Activated naive CD8-positive, alpha-beta T cell treated with anti-CD3 and anti-CD28 coated beads for 36 hours (primary cell): ENCODE data around the gene LYPLAL1. TPM values are rescaled to one million over a fixed set of nuclear protein-coding genes. Genes with fewer than 3 reads are reported as not detected.

ENCODE experiments used
- DNase-seq: peaks from one replicate; pipeline ENCODE4 v3.0.0; 2021
- H3K27ac Mint-ChIP-seq: one replicate; pipeline ENCODE4 v1.8.0; 2022; ENCODE audit warnings: mild to moderate bottlenecking, moderate library complexity, mixed read lengths
- H3K27me3 Mint-ChIP-seq: one replicate; pipeline ENCODE4 v1.8.0; 2022; ENCODE audit warnings: mild to moderate bottlenecking, mixed read lengths
- H3K36me3 Mint-ChIP-seq: one replicate; pipeline ENCODE4 v1.8.0; 2021; ENCODE audit warnings: mild to moderate bottlenecking, mixed read lengths
- H3K4me1 Mint-ChIP-seq: one replicate; pipeline ENCODE4 v1.8.0; 2021; ENCODE audit warnings: mixed read lengths
- H3K4me3 Mint-ChIP-seq: one replicate; pipeline ENCODE4 v1.8.0; 2022; ENCODE audit warnings: mild to moderate bottlenecking, moderate library complexity, mixed read lengths
- H3K9me3 Mint-ChIP-seq: one replicate; pipeline ENCODE4 v1.8.0; 2022; ENCODE audit warnings: mixed read lengths
- total RNA-seq, 2 experiments: library from RNA; stranded (reverse); gene quantifications; one replicate each; pipeline ENCODE4 v1.2.3, GENCODE V29; 2021

The LYPLAL1 gene
- total RNA-seq, 2 experiments from 2014 or later = 25.8 to 26.5 TPM

GRCh38 chr1:219151467-219151866 lies 22.2 kb upstream of the LYPLAL1 start:
- Mint-ChIP-seq H3K4me3 (no peak overlapping the region), H3K9me3 (no peaks in the 10 kb centered on the region), H3K27ac (no peak overlapping the region), H3K36me3 (no peaks in the 10 kb centered on the region), H3K4me1 (no peaks in the 10 kb centered on the region), H3K27me3 (peaks cover 3% of the 10 kb centered on the region)
- DNase-seq = no peak

GRCh38 chr1:219152751-219153150 lies 20.9 kb upstream of the LYPLAL1 start:
- no peak for DNase-seq
- Mint-ChIP-seq H3K27me3 (peaks cover 3% of the 10 kb centered on the region), H3K4me3 (no peak overlapping the region), H3K36me3 (no peaks in the 10 kb centered on the region), H3K9me3 (no peaks in the 10 kb centered on the region), H3K27ac (no peak overlapping the region), H3K4me1 (no peaks in the 10 kb centered on the region)

GRCh38 chr1:219153723-219154122 lies 20.0 kb upstream of the LYPLAL1 start:
- H3K4me1 Mint-ChIP-seq = no peaks in the 10 kb centered on the region
- H3K27me3 Mint-ChIP-seq = peaks cover 3% of the 10 kb centered on the region
- no peaks in the 10 kb centered on the region for H3K9me3 Mint-ChIP-seq
- H3K27ac Mint-ChIP-seq = no peak overlapping the region
- H3K4me3 Mint-ChIP-seq = no peak overlapping the region
- H3K36me3 Mint-ChIP-seq = no peaks in the 10 kb centered on the region
- no peak for DNase-seq

- no peak for DNase-seq
- no peaks in the 10 kb centered on the region for H3K9me3 Mint-ChIP-seq
- no peak overlapping the region for H3K27ac Mint-ChIP-seq
- no peaks in the 10 kb centered on the region for H3K4me1 Mint-ChIP-seq
- no peaks in the 10 kb centered on the region for H3K36me3 Mint-ChIP-seq
- H3K27me3 Mint-ChIP-seq = peaks cover 3% of the 10 kb centered on the region
- H3K4me3 Mint-ChIP-seq = no peak overlapping the region
These were observed 18.5 kb upstream of the LYPLAL1 start for GRCh38 chr1:219155135-219155534.

GRCh38 chr1:219159946-219160645 lies 13.6 kb upstream of the LYPLAL1 start:
- Mint-ChIP-seq H3K36me3 (no peaks in the 10 kb centered on the region), H3K4me3 (no peak overlapping the region), H3K4me1 (no peaks in the 10 kb centered on the region), H3K9me3 (no peaks in the 10 kb centered on the region), H3K27me3 (peaks cover 6% of the 10 kb centered on the region), H3K27ac (no peak overlapping the region)
- DNase-seq = no peak

- H3K4me1 Mint-ChIP-seq = no peaks in the 10 kb centered on the region
- no peak overlapping the region for H3K27ac Mint-ChIP-seq
- no peak overlapping the region for H3K4me3 Mint-ChIP-seq
- no peaks in the 10 kb centered on the region for H3K9me3 Mint-ChIP-seq
- DNase-seq = no peak
- H3K36me3 Mint-ChIP-seq = no peaks in the 10 kb centered on the region
- H3K27me3 Mint-ChIP-seq = peaks cover 6% of the 10 kb centered on the region
These were observed 12.7 kb upstream of the LYPLAL1 start for GRCh38 chr1:219160967-219161366.

- H3K4me1 Mint-ChIP-seq = no peaks in the 10 kb centered on the region
- no peak for DNase-seq
- no peak overlapping the region for H3K27ac Mint-ChIP-seq
- no peak overlapping the region for H3K4me3 Mint-ChIP-seq
- H3K36me3 Mint-ChIP-seq = no peaks in the 10 kb centered on the region
- H3K27me3 Mint-ChIP-seq = peaks cover 6% of the 10 kb centered on the region
- no peaks in the 10 kb centered on the region for H3K9me3 Mint-ChIP-seq
These were observed 12.3 kb upstream of the LYPLAL1 start for GRCh38 chr1:219161371-219161770.

- no peak overlapping the region for H3K27ac Mint-ChIP-seq
- no peak overlapping the region for H3K4me3 Mint-ChIP-seq
- H3K27me3 Mint-ChIP-seq = peaks cover 6% of the 10 kb centered on the region
These were observed 10.2 kb upstream of the LYPLAL1 start for GRCh38 chr1:219163401-219163954.

GRCh38 chr1:219171192-219171935 lies 2.3 kb upstream of the LYPLAL1 start:
- H3K4me1 Mint-ChIP-seq = peaks cover 24% of the 10 kb centered on the region
- no peak overlapping the region for H3K4me3 Mint-ChIP-seq

More at GRCh38 chr1:219163401-219163954, 10.2 kb upstream of the LYPLAL1 start:
- H3K4me1 Mint-ChIP-seq = no peaks in the 10 kb centered on the region
- H3K36me3 Mint-ChIP-seq = no peaks in the 10 kb centered on the region
- DNase-seq = no peak
- H3K9me3 Mint-ChIP-seq = no peaks in the 10 kb centered on the region

GRCh38 chr1:219172821-219173220 lies 857 bp upstream of the LYPLAL1 start:
- peak overlapping the region; percentile 99 for H3K27ac Mint-ChIP-seq

More at GRCh38 chr1:219171192-219171935, 2.3 kb upstream of the LYPLAL1 start:
- no peak overlapping the region for H3K27ac Mint-ChIP-seq
- no peaks in the 10 kb centered on the region for H3K27me3 Mint-ChIP-seq
- H3K36me3 Mint-ChIP-seq = peaks cover 17% of the 10 kb centered on the region
- DNase-seq = no peak
- H3K9me3 Mint-ChIP-seq = peaks cover 4% of the 10 kb centered on the region

GRCh38 chr1:219173434-219173757 lies 282 bp upstream of the LYPLAL1 start:
- H3K4me3 Mint-ChIP-seq = peak overlapping the region; percentile 100
- peak overlapping the region; percentile 99 for H3K27ac Mint-ChIP-seq
- peaks cover 4% of the 10 kb centered on the region for H3K9me3 Mint-ChIP-seq
- DNase-seq = no peak
- H3K27me3 Mint-ChIP-seq = no peaks in the 10 kb centered on the region
- H3K4me1 Mint-ChIP-seq = peaks cover 37% of the 10 kb centered on the region
- H3K36me3 Mint-ChIP-seq = peaks cover 26% of the 10 kb centered on the region

More at GRCh38 chr1:219172821-219173220, 857 bp upstream of the LYPLAL1 start:
- Mint-ChIP-seq H3K9me3 (peaks cover 4% of the 10 kb centered on the region), H3K27me3 (no peaks in the 10 kb centered on the region), H3K36me3 (peaks cover 25% of the 10 kb centered on the region), H3K4me3 (peak overlapping the region; percentile 15), H3K4me1 (peaks cover 36% of the 10 kb centered on the region)
- DNase-seq = no peak

- Mint-ChIP-seq H3K27me3 (no peaks in the 10 kb centered on the region), H3K27ac (peak overlapping the region; percentile 99), H3K9me3 (peaks cover 4% of the 10 kb centered on the region), H3K4me1 (peaks cover 39% of the 10 kb centered on the region), H3K36me3 (peaks cover 30% of the 10 kb centered on the region), H3K4me3 (peak overlapping the region; percentile 100)
- DNase-seq = peak; percentile 17
These were observed 958 bp downstream of the LYPLAL1 start for GRCh38 chr1:219174460-219175211.

GRCh38 chr1:219175212-219175564 lies 1.5 kb downstream of the LYPLAL1 start:
- Mint-ChIP-seq H3K27ac (peak overlapping the region; percentile 99), H3K36me3 (peaks cover 33% of the 10 kb centered on the region), H3K4me3 (peak overlapping the region; percentile 100), H3K27me3 (no peaks in the 10 kb centered on the region), H3K4me1 (peaks cover 39% of the 10 kb centered on the region), H3K9me3 (peaks cover 4% of the 10 kb centered on the region)
- no peak for DNase-seq

GRCh38 chr1:219176168-219176567 lies 2.5 kb downstream of the LYPLAL1 start:
- H3K4me3 Mint-ChIP-seq = no peak overlapping the region
- peaks cover 36% of the 10 kb centered on the region for H3K4me1 Mint-ChIP-seq
- peaks cover 37% of the 10 kb centered on the region for H3K36me3 Mint-ChIP-seq
- H3K9me3 Mint-ChIP-seq = peaks cover 4% of the 10 kb centered on the region
- no peaks in the 10 kb centered on the region for H3K27me3 Mint-ChIP-seq
- H3K27ac Mint-ChIP-seq = no peak overlapping the region
- no peak for DNase-seq

- DNase-seq = no peak
- Mint-ChIP-seq H3K4me3 (no peak overlapping the region), H3K36me3 (peaks cover 43% of the 10 kb centered on the region), H3K4me1 (peaks cover 40% of the 10 kb centered on the region), H3K27me3 (no peaks in the 10 kb centered on the region), H3K9me3 (peaks cover 4% of the 10 kb centered on the region), H3K27ac (no peak overlapping the region)
These were observed 3.7 kb downstream of the LYPLAL1 start for GRCh38 chr1:219177363-219177762.
